Natural killer cell (primary cell): Measurements from ENCODE around the gene CAPN10. TPM values are rescaled to one million over a fixed set of nuclear protein-coding genes. Genes with fewer than 3 reads are reported as not detected.

Experiments used
- ATAC-seq, 3 donors: fragments of 150-1000 bp in 2 of 3; fragments of 200-7000 bp in 1 of 3; cut with Tn5 transposase; 1 replicate in 1 of 3; 2 replicates in 2 of 3; pipeline ENCODE4 v1.10.0; 2021; ENCODE audit warnings: mild to moderate bottlenecking in 2 of 3, moderate library complexity in 2 of 3
- DNase-seq, 2 donors: peaks; one replicate each; pipeline versions ENCODE4 v3.0.0 to v3.0.0-alpha.2; 2013 to 2021; ENCODE audit warnings: mixed read lengths in 1 of 2
- H3K27ac ChIP-seq: one replicate; pipeline ENCODE4 v1.5.1; 2013; ENCODE audit warnings: mild to moderate bottlenecking, low read length
- H3K27me3 ChIP-seq: one replicate; pipeline ENCODE4 v1.6.1; 2013; ENCODE audit warnings: low read length; ENCODE audit not compliant: control insufficient read depth, insufficient read depth
- H3K36me3 ChIP-seq: one replicate; pipeline ENCODE4 v1.6.1; 2013; ENCODE audit warnings: low read length; ENCODE audit not compliant: control insufficient read depth, insufficient read depth
- H3K4me1 ChIP-seq: one replicate; pipeline ENCODE4 v1.6.1; 2013; ENCODE audit warnings: low read length; ENCODE audit not compliant: control insufficient read depth, insufficient read depth
- H3K4me3 ChIP-seq: one replicate; pipeline ENCODE4 v1.5.1; 2013; ENCODE audit warnings: low read length
- H3K9me3 ChIP-seq: one replicate; pipeline ENCODE4 v1.6.1; 2013; ENCODE audit warnings: low read length; ENCODE audit not compliant: control insufficient read depth, insufficient read depth
- H3K27ac Mint-ChIP-seq, 2 donors: one replicate each; pipeline ENCODE4 v1.8.0; 2022; ENCODE audit warnings: mild to moderate bottlenecking in 2 of 2, mixed read lengths in 2 of 2, moderate library complexity in 1 of 2
- H3K27me3 Mint-ChIP-seq, 2 donors: one replicate each; pipeline ENCODE4 v1.8.0; 2022; ENCODE audit warnings: low read depth in 2 of 2, mixed read lengths in 2 of 2
- H3K36me3 Mint-ChIP-seq: one replicate; pipeline ENCODE4 v1.8.0; 2022; ENCODE audit warnings: mixed read lengths
- H3K4me1 Mint-ChIP-seq, 2 donors: one replicate each; pipeline ENCODE4 v1.8.0; 2022; ENCODE audit warnings: mixed read lengths in 2 of 2
- H3K4me3 Mint-ChIP-seq: one replicate; pipeline ENCODE4 v1.8.0; 2022; ENCODE audit warnings: mild to moderate bottlenecking, moderate library complexity, mixed read lengths
- H3K9me3 Mint-ChIP-seq, 2 donors: one replicate each; pipeline ENCODE4 v1.8.0; 2022; ENCODE audit warnings: mixed read lengths in 2 of 2
- CTCF ChIP-seq: fragments of 200-600 bp; IDR thresholded peaks from one replicate; pipeline ENCODE4 v1.8.0; 2022; ENCODE audit warnings: antibody characterized with exemption
- WGBS: methylation state at CpG from one replicate; pipeline ENCODE4 v1.1.7; 2013; ENCODE audit warnings: missing lambda C conversion rate; ENCODE audit not compliant: insufficient coverage; 5-methylcytosine and 5-hydroxymethylcytosine counted together
- intact Hi-C: fragments of 100-400 bp; cut with micrococcal nuclease; formaldehyde crosslinking; loops from one replicate; pipeline ENCODE4 v1.14.2; 2022
- total RNA-seq, 4 donors: library from RNA; stranded (reverse); fragments of 120-200 nt in 1 of 4; gene quantifications; one replicate each; pipeline versions ENCODE4 v1.2.3 to v1.2.4, GENCODE V29; 2013 to 2022

Gene CAPN10
- total RNA-seq, 3 donors from 2014 or later (not counting 1 experiment from before 2014, with no cell fraction given), result 69.3 to 95.1 (median 91.0) TPM

- no peak for TF ChIP-seq CTCF
- Mint-ChIP-seq H3K27me3 (no peaks in the 10 kb centered on the region), H3K27ac (no peak overlapping the region), H3K4me1 (peaks cover 0 to 10% of the 10 kb centered on the region in 2 donors), H3K4me3 (no peak overlapping the region), H3K9me3 (no peaks in the 10 kb centered on the region), H3K36me3 (no peaks in the 10 kb centered on the region)
- DNase-seq, result no peak
- whole genome bisulfite sequencing, result 94% methylated on average over 16 of the region's 18 CpGs
- H3K4me1 ChIP-seq, result no peaks in the 10 kb centered on the region
- H3K27ac ChIP-seq, result no peak overlapping the region
- no peaks in the 10 kb centered on the region for H3K27me3 ChIP-seq
- ATAC-seq, result no peak
- no peaks in the 10 kb centered on the region for H3K36me3 ChIP-seq
- H3K9me3 ChIP-seq, result peaks cover 2% of the 10 kb centered on the region
- no peak overlapping the region for H3K4me3 ChIP-seq
- intact Hi-C loops, result no loop called here
These were observed 53.0 kb downstream of the CAPN10 start for GRCh38 chr2:240639566-240639965.

GRCh38 chr2:240640939-240641338 is 54.4 kb downstream of the CAPN10 start:
- Mint-ChIP-seq H3K4me1 (peaks cover 0 to 11% of the 10 kb centered on the region in 2 donors), H3K36me3 (no peaks in the 10 kb centered on the region), H3K27me3 (peaks cover 0 to 3% of the 10 kb centered on the region in 2 donors), H3K4me3 (no peak overlapping the region), H3K27ac (peak overlapping the region in 1 of 2 donors; percentile 20), H3K9me3 (no peaks in the 10 kb centered on the region)
- 37% methylated on average over 16 of the region's 16 CpGs for WGBS
- Histone ChIP-seq H3K9me3 (no peaks in the 10 kb centered on the region), H3K27ac (no peak overlapping the region), H3K36me3 (no peaks in the 10 kb centered on the region), H3K4me3 (no peak overlapping the region), H3K27me3 (no peaks in the 10 kb centered on the region), H3K4me1 (peaks cover 2% of the 10 kb centered on the region)
- no peak for TF ChIP-seq CTCF
- intact Hi-C loops, result no loop called here
- ATAC-seq (peak in 2 of 3 donors; percentile 68 to 72), DNase-seq (peak in 1 of 2 donors; percentile 23)

- TF ChIP-seq CTCF, result no peak
- no peaks in the 10 kb centered on the region for H3K9me3 Mint-ChIP-seq
- H3K9me3 ChIP-seq, result no peaks in the 10 kb centered on the region
- H3K4me1 Mint-ChIP-seq, result peaks cover 5 to 17% of the 10 kb centered on the region in 2 donors
- DNase-seq (no peak), ATAC-seq (no peak)
- peaks cover 0 to 5% of the 10 kb centered on the region in 2 donors for H3K27me3 Mint-ChIP-seq
- H3K27ac Mint-ChIP-seq, result no peak overlapping the region
- no peaks in the 10 kb centered on the region for H3K36me3 ChIP-seq
- 91% methylated on average over 36 of the region's 36 CpGs for WGBS
- H3K27me3 ChIP-seq, result no peaks in the 10 kb centered on the region
- H3K4me1 ChIP-seq, result peaks cover 6% of the 10 kb centered on the region
- no peak overlapping the region for H3K27ac ChIP-seq
- H3K4me3 ChIP-seq, result no peak overlapping the region
- H3K36me3 Mint-ChIP-seq, result no peaks in the 10 kb centered on the region
- intact Hi-C loops, result no loop called here
- no peak overlapping the region for H3K4me3 Mint-ChIP-seq
These were observed 55.7 kb downstream of the CAPN10 start for GRCh38 chr2:240642061-240642805.

- ATAC-seq (no peak), DNase-seq (no peak)
- Mint-ChIP-seq H3K27ac (no peak overlapping the region), H3K36me3 (no peaks in the 10 kb centered on the region), H3K4me3 (no peak overlapping the region), H3K27me3 (peaks cover 0 to 5% of the 10 kb centered on the region in 2 donors), H3K9me3 (no peaks in the 10 kb centered on the region), H3K4me1 (peaks cover 5 to 18% of the 10 kb centered on the region in 2 donors)
- Histone ChIP-seq H3K36me3 (no peaks in the 10 kb centered on the region), H3K4me3 (no peak overlapping the region), H3K27ac (no peak overlapping the region), H3K9me3 (no peaks in the 10 kb centered on the region), H3K27me3 (no peaks in the 10 kb centered on the region), H3K4me1 (peaks cover 6% of the 10 kb centered on the region)
- 93% methylated on average over 11 of the region's 11 CpGs for WGBS
- no peak for TF ChIP-seq CTCF
- intact Hi-C loops, result no loop called here
These were observed 56.2 kb downstream of the CAPN10 start for GRCh38 chr2:240642806-240643092.
